Measurements from ENCODE around the gene RGS11.

DNA sequence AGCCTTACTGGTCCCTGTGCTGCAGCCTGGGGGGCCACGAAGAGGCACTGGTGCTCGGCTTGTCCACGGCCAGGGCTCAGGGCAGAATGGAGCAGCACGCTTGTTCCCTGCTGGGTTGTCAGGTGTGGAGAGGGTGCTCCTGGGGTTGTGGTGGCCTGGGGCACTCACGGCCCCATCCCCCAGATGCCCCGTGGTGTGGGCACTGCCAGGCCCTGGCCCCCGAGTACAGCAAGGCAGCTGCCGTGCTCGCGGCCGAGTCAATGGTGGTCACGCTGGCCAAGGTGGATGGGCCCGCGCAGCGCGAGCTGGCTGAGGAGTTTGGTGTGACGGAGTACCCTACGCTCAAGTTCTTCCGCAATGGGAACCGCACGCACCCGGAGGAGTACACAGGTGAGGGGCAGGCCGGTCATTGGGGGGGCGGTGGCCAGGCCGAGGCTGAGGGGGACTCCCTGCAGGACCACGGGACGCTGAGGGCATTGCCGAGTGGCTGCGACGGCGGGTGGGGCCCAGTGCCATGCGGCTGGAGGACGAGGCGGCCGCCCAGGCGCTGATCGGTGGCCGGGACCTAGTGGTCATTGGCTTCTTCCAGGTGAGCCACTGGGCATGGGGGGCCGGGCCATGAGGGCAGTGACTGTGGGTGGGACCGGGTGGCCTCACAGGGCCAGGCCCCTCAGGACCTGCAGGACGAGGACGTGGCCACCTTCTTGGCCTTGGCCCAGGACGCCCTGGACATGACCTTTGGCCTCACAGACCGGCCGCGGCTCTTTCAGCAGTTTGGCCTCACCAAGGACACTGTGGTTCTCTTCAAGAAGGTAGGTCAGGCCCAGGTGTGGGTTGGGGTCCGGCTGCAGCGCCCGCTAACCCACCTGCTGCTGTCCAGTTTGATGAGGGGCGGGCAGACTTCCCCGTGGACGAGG lies 8.7 kb upstream of the RGS11 start:
- TF ChIP-seq, protein P1, sequence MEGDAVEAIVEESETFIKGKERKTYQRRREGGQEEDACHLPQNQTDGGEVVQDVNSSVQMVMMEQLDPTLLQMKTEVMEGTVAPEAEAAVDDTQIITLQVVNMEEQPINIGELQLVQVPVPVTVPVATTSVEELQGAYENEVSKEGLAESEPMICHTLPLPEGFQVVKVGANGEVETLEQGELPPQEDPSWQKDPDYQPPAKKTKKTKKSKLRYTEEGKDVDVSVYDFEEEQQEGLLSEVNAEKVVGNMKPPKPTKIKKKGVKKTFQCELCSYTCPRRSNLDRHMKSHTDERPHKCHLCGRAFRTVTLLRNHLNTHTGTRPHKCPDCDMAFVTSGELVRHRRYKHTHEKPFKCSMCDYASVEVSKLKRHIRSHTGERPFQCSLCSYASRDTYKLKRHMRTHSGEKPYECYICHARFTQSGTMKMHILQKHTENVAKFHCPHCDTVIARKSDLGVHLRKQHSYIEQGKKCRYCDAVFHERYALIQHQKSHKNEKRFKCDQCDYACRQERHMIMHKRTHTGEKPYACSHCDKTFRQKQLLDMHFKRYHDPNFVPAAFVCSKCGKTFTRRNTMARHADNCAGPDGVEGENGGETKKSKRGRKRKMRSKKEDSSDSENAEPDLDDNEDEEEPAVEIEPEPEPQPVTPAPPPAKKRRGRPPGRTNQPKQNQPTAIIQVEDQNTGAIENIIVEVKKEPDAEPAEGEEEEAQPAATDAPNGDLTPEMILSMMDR (conservative IDR thresholded peaks at IDR 0.05 in 1 of 2, IDR thresholded peaks at IDR 0.05 in 1 of 2; ENCODE audit: extremely low read depth in 1 of 2, insufficient read depth in 1 of 2, low read depth in 1 of 2, low read length in 2 of 2) = no peak
- no peak for TF ChIP-seq EZH2 (IDR thresholded peaks at IDR 0.05; ENCODE audit: borderline replicate concordance, low read length)
